T-helper 1 cell treated with Interleukin-12 subunit alpha and Interleukin-12 subunit beta and Interleukin-4 antibody, amounts not matched to agents 30 ng/mL and 1 ng/mL, for 36 hours (primary cell): ENCODE measurements around the gene MIF4GD. TPM values are rescaled to one million over a fixed set of nuclear protein-coding genes. Genes with fewer than 3 reads are reported as not detected.

Experiments
- intact Hi-C: fragments of 100-400 bp; cut with micrococcal nuclease; formaldehyde crosslinking; loops from one replicate; pipeline ENCODE4 v1.15.1; 2024
- total RNA-seq: library from RNA; stranded (reverse); gene quantifications from 2 replicates; pipeline ENCODE4 v1.2.3, GENCODE V29; 2022

Gene MIF4GD
- total RNA-seq, 1 donor from 2014 or later = 39.2 TPM

DNA sequence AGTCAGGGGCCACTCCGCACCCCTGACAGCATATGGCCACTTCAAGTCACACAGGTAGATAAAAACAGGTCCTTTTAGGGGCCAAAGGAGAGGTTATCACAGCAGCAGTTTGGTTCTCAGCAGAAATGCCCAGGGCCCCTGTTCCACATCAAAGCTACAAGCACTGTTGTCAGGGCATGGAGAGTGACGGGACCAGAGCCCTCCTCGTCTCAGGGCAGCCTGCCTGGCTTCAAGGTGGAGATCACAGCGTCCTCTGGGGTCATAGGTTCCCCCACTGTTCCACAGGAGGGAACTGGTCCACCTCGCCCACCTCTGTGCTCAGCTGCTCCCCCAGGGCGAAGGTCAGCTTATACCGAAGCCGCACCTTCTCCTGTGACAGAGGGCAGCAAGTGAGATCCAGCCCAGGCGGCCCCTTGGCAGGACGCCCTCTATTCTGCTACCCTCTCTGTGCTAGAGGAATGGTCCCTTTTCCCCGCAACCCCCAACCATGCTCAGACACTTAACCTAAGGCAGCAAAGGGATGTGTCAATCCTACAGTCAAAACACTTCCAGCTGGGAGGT is 32.9 kb downstream of the MIF4GD start:
- intact Hi-C loops = loop anchor here (1.0 kb wide), 3 partner anchors 124 to 277 kb away; no protein-coding TSS in a partner anchor

- intact Hi-C loops = loop anchor here (1.0 kb wide), 3 partner anchors 123 to 276 kb away; no protein-coding TSS in a partner anchor
Observed at GRCh38 chr17:75237100-75238014, 33.7 kb downstream of the MIF4GD start.

DNA sequence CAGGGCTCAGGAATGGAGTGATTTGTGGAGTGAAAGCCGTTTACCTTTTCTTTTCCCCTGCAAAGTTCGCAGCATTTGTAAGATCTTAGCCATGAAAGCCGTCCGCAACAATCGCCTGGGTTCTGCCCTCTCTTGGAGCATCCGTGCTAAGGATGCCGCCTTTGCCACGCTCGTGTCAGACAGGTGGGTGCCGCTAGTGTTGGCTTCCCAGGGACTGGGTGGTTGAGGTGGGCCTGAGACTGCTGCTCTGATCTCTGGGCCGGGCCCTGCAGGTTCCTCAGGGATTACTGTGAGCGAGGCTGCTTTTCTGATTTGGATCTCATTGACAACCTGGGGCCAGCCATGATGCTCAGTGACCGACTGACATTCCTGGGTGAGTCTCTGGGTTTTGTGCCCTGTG is 38.2 kb downstream of the MIF4GD start:
- intact Hi-C loops = no loop called here

GRCh38 chr17:75231741-75232464 is 39.1 kb downstream of the MIF4GD start:
- intact Hi-C loops = no loop called here

DNA sequence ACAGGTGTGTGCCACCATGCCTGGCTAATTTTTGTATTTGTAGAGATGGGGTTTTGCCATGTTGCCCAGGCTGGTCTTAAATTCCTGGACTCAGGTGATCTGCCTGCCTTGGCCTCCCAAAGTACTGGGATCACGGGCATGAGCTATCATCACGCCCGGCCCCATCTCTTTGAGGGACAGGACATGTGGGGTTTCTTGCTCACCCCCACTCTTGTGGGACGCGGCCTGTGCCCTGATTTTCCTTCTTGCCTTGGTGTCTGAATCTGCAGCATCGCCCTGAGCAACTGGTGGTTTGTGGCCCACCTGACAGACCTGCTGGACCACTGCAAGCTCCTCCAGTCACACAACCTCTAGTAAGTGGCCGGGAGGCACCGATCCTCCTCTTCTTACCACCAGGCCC is 40.0 kb downstream of the MIF4GD start:
- intact Hi-C loops = no loop called here

GRCh38 chr17:75228847-75229246 is 42.2 kb downstream of the MIF4GD start:
- intact Hi-C loops = no loop called here

GRCh38 chr17:75228305-75228704 is 42.7 kb downstream of the MIF4GD start:
- intact Hi-C loops = no loop called here

GRCh38 chr17:75227729-75228128 is 43.3 kb downstream of the MIF4GD start:
- intact Hi-C loops = no loop called here

GRCh38 chr17:75225016-75225415 is 46.0 kb downstream of the MIF4GD start:
- intact Hi-C loops = no loop called here

- intact Hi-C loops = no loop called here
Observed at GRCh38 chr17:75219815-75220214, 51.2 kb downstream of the MIF4GD start.

GRCh38 chr17:75218131-75218530 is 52.9 kb downstream of the MIF4GD start:
- intact Hi-C loops = no loop called here

Other genes starting within 250 kb of the MIF4GD start
- gene ATP5PD, start 224.3 kb downstream of the MIF4GD start, total RNA-seq = 186 and 190 TPM in 2 replicates
- gene KCTD2, start 224.0 kb downstream of the MIF4GD start, total RNA-seq = 19.3 and 20.3 TPM in 2 replicates
- gene SLC16A5, start 183.3 kb downstream of the MIF4GD start, total RNA-seq = 7.6 and 7.8 TPM in 2 replicates
- gene ARMC7, start 161.3 kb downstream of the MIF4GD start, total RNA-seq = 15.7 and 16.5 TPM in 2 replicates
- gene NT5C, start 139.5 kb downstream of the MIF4GD start, total RNA-seq = 52.1 and 53.9 TPM in 2 replicates
- 236 and 281 TPM in 2 replicates for gene JPT1, start 116.7 kb downstream of the MIF4GD start, total RNA-seq
- 493 and 503 TPM in 2 replicates for gene SUMO2, start 88.3 kb downstream of the MIF4GD start, total RNA-seq
- 97.3 and 99.6 TPM in 2 replicates for gene NUP85, start 65.6 kb downstream of the MIF4GD start, total RNA-seq
- gene GGA3, start 9.6 kb downstream of the MIF4GD start, total RNA-seq = 80.3 and 88.6 TPM in 2 replicates
- 66.3 and 73.3 TPM in 2 replicates for gene MRPS7, start 9.4 kb downstream of the MIF4GD start, total RNA-seq
- 48.4 and 52.7 TPM in 2 replicates for gene SLC25A19, start 18.2 kb upstream of the MIF4GD start, total RNA-seq
- 150 and 168 TPM in 2 replicates for gene GRB2, start 134.4 kb upstream of the MIF4GD start, total RNA-seq
- gene TMEM94, start 185.4 kb upstream of the MIF4GD start, total RNA-seq = 82.3 and 85.7 TPM in 2 replicates
- gene CASKIN2, start 244.3 kb upstream of the MIF4GD start, total RNA-seq = 0.74 and 0.76 TPM in 2 replicates
- gene TSEN54, start 245.3 kb upstream of the MIF4GD start, total RNA-seq = 65.2 and 65.9 TPM in 2 replicates